NK-92 (cell line): ENCODE measurements around the gene MAP7D2.

ENCODE experiments used
- DNase-seq: peaks from one replicate; lab custom pipeline; 2025; ENCODE audit not compliant: unreplicated experiment; lab: John Stamatoyannopoulos, UW

The MAP7D2 gene

DNA sequence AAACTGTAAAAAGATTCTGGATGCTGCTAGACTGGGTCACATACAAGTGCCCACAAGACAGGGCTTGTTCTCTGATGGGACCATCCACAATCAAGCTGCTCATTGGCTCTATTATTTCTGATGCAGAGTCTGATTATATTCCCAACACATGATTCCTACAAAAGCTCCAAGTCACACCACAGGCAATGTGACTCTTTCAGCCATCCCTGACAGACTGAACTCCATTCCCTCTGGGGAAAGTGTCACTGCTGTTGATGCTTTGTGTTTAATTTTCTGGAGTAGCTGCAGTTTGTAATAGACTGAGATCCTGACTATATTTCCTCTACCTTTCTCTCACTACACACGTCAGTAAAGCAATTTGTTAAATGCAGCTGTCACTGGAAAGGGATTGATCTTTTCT, 70.5 kb downstream of the MAP7D2 start:
- DNase-seq: no peak

DNA sequence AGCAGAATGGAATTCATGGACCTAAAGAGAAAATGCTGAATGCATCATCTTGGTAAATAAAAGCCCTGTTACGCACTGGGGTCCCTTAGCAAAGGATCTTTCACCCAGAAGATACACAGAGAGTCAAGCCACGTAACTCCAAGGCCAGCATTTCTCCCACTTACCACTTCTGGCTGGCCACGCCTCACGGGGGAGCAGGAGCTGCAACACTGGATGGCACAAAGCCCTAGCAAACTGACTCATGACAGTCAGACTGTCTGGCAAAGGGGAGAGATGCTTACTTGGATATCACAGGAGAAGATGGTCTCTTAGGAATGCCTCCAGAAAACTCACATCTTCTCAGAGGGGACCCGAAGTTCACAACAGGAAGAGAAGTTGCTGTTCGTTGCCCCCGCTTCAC, 74.5 kb downstream of the MAP7D2 start:
- DNase-seq: no peak

DNA sequence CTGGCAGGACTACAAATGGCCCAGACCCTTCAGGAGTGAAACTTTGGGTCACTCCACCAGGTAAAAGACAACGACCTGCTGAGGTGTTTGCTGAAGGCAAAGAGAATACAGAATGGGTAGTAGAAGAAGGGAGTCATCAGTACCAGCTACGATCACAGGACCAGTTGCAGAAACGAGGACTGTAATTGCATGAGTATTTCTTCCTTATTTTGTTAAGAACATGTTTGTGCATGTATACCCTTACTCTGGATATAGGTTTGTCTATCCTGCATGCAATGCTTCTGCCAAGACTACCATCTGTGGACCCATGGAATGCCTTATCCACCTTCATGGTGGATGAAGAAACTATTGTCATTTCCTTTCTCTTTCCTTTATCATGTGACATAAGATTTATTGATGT, 77.7 kb downstream of the MAP7D2 start:
- no peak for DNase-seq

DNA sequence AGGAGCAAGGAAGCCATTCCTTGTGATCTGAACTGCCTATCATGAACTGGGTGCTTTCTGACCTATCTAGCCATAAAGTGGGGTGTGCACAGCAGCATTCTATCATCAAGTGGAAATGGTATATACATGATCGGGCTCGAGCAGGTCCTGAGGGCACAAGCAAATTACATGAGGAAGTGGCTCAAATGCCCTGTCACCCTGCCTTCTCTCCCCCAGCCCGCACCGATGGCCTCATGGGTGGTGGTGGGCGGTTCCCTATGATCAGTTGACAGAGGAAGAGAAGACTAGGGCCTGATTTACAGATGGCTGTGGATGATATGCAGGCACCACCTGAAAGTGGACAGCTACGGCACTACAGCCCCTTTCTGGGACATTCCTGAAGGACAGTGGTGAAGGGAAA, 79.5 kb downstream of the MAP7D2 start:
- no peak for DNase-seq

DNA sequence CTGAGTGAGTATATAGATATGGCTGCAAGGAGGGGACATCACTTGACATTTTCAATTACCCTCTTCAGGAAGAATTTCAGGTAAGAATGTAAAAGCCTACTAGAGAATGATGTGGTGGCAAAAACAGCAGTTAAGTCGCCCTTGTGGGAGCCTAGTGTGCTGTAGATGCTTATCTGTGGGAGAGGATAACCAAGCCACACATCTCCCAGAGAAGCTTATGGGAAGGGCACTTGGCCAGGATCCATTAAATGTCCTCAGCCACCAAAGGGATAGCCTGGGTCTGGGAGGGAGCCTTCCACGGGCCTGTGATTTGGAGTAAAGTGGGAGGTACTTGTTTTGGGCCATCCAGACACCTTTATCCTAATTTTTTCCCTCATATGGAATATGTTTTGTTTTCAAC, 84.5 kb downstream of the MAP7D2 start:
- DNase-seq: no peak

DNA sequence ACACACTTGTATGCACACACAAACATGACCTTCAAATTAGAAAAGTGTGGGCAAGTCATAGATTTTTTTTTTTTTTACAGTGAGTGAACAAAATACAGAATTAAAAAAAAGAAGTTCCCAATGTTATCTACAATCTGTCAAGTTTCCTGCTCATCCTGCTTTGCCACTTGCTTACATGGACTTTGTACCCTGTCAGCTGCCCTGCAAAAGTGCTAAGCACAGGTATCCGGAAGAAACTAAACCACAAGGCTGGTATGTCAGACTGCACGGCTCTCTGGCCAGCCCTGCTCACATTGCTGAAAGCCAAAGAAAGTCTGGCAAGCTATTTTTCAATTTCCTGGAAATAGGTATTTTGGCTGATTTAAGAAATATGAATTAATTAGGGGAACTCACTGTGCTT, 87.0 kb downstream of the MAP7D2 start:
- no peak for DNase-seq

DNA sequence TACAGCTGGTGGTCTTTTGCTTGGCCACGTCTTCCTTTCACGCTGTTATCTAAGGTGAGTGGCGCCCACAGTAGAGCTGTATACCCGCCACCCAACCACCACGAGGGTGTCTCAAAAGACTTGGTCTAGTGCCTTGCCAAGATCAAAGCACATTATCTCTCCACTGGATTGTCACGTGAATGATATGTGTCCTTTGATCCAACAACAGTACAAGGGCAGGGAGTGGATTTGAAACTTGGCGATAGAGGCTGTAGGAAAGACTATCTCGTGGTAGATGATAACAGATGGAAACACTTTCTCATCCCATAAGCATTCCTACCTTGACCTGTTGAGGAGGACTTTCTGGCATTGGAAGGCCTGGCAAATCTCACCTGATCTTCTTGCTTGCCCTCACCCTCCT, 88.1 kb downstream of the MAP7D2 start:
- no peak for DNase-seq

DNA sequence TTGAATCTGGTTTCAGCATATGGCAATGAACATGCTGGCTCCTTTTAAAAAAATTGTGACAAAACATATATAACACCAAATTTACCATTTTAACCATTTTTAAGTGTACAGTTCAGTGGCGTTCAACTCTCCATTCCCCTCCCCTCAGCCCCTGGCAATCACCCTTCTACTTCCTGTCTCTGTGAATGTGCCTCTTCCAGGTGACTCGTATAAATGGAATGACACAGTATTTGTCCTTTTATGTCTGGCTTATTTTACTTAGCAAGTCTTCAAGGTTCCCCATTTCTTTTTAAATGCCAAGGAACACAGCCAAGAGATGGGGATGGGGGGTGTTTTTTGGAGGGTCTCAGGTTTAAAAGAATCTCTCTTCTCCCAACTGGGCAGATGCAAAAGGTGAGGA, 90.4 kb downstream of the MAP7D2 start:
- DNase-seq: no peak

DNA sequence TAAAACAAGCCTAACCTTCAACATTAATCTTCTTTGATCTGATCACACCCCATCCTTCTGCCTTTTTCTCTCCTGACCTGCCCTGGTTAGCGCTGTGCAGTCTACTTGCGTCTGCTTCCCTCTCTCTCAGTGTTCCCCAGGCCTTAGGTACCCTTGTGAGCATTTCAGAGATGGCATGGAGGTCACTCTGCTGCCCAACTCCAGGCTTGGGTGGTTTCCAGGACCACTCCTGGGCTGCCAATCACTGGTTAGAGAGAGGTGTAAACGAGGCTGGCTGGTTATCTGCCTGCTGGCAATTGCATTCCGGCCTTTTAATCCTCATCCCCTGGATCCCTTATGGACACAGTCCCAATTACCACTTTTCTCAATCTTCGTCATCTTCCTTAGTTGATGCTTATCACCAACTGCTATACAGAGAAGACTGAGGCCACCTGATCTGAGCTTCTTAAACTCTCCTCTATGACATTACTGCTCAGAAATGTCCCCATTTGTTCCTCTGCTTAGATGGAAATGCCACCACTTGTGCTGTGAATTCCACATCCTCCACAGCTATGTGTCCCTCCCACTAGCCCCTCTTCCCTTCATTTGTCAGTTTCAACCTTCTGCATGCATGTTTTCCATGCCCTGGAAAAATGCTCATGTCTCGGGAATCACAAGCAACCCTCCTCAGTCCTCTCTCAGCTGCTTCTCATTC, 96.9 kb downstream of the MAP7D2 start:
- no peak for DNase-seq

DNA sequence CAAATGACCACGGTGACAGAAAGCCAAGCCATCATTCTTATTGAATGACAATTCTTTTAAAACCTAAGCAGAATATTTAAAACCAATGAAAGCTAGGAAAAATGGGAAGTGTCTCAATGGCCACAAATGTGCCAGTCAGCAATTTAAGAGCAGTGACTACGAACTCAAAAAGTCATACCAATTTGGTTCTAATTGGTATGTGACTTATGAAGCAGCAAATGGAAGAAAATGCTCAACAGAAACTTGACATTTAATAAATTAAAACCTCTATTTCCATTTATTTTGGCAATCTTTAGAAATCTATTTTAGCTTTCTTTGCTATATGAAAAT, 100.1 kb downstream of the MAP7D2 start:
- no peak for DNase-seq

DNA sequence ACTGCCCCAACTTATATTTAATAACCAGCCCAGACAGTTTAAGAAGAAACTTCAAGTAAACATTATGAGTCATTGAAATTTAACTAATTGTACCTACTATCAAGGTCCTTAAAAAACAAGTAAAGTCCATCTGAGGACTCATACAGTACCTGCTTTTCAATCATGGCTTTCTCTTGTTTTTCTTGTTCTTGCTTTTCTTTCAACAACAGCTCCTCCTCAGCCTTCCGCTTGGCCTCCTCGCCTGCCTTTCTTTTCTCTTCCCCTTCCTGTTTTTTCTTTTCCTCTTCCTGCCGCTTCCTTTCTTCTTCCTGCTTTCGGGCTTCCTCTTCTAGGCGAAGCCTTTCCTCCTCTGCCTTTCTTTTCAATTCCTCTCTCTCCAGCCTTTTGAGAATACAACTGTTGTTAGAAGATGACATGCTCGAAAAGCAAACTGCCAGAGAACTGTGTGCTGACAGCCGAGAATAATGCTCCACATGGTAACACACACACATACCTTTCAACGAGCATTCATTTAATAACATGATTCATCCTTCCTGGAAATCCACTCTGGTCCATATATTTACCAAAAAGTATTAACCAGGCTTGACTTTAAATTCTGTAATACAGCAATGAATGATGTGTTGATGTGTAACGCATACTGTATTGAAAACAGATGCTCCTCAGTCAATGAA, 100.6 kb downstream of the MAP7D2 start:
- no peak for DNase-seq

DNA sequence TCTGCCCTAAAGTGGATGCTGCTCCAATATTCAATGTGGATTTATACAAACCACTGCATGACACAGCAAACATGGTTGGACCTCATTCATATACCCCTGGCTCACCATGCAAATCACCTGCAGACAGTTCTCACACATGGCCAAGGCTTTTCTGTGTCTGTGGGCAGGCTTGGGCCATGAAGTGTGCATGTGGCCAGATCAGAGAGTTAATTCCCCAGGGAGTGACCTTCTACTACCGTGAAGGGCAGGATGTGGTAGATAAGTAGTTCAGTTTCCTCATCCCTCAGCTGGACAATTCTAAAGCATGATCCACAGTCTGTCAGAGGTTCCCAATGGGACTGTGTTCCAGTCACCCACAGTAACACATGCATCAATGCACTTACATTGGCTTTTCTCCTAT, 101.3 kb downstream of the MAP7D2 start:
- no peak for DNase-seq

DNA sequence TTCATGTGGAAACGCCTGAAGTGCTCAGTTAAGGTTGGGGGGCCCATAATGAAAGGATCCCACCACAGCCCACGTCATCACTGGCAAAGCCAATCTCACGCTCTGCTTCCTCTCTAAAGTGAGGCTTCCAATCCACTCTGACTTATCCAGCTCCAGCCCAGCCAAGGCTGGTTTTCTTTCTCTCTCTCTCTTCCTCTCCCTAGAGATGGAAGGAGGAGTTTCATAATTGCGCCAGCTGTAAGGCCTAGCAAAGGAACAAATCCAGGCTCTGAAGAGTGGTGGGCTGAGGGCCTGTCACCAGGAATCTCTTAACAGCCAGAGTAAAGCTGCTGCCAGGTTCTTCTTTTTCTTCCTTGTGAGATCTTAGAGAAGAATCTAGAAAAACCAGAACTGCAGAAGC, 105.1 kb downstream of the MAP7D2 start:
- no peak for DNase-seq

DNA sequence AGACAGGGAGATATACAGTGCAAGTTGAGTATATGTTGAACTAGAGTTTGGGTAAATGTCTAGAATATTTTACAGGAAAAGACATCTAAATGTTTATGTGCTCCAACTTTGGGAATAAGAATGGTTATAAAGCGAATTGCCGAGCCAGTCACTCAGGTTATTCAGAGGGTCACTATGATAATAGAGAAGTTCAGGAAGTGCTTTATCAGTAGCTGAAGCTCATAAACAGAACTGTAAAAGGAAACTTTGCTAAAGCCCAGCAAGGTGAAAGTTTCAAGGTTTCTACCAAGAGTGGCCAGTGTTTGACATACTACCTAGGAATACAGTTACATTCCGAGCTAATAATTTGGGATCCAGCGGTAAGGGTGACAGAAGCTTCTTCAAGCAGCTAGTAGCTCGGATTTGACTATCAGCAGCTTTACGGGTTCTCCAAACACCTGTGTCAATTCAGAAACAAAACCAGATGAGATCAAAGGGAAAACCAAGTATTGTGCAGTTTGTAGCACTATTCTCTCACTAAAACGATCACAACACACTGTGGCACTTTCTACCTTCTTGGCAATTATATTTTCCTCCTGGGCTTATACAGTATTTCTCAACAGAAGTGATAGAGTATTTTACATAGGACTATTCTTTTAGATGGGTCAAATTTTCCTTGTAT, 108.6 kb downstream of the MAP7D2 start:
- DNase-seq: no peak

DNA sequence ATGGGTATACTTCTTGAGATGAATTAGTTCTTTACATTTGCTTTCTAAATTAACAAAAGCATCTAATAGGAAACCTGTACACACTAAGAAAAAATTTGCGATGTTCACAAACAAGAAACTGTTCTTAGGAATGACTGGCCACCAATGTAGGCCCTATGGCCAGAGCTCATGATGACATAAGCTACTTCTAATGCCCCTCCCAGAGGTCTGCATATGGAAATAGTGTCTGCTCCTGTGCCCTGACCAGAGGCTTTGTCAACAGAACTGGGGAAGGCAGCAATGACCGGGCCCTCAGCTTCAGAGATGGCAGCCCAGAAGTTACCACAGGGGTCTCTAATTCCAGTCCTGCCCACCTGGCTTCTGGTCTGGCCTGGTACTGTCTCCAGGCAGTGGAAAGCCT, 110.8 kb downstream of the MAP7D2 start:
- no peak for DNase-seq

DNA sequence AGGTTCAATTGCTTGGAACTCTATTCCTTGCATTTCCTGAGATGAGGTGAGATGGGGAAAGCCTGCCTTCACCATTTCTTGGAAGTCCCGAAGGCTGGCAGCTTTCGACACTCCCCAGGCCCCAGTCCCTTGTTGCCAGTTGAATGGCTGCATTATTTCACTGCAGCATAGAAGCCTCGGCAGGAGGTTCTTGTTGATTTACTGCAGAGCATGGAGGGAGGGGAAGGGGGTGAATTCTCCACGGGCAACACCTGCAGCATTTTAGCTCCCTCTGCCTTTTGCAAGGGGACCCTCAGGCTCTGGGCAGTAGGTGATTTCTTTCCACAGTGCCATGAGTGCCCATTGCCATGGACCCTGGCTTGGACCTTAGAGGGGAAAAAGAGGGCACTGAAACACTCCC, 115.1 kb downstream of the MAP7D2 start:
- DNase-seq: no peak

DNA sequence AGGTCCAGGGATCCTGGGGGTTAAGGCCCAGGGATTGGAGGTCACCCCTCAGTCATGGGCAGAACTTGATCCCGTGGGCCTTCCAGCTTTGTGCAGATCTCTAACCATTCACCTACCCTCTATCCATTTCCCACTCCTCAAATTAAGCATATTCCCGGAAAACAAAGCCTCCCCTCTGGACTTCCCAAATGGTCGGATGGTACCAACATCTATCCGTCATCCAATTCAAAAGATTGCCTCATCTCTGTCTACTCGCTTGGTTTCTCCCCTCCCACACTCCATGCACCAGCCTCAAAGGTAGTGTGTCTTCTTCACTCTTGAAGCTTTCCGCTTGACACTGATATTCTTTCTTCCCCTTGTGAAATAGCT, 125.4 kb downstream of the MAP7D2 start:
- no peak for DNase-seq

DNA sequence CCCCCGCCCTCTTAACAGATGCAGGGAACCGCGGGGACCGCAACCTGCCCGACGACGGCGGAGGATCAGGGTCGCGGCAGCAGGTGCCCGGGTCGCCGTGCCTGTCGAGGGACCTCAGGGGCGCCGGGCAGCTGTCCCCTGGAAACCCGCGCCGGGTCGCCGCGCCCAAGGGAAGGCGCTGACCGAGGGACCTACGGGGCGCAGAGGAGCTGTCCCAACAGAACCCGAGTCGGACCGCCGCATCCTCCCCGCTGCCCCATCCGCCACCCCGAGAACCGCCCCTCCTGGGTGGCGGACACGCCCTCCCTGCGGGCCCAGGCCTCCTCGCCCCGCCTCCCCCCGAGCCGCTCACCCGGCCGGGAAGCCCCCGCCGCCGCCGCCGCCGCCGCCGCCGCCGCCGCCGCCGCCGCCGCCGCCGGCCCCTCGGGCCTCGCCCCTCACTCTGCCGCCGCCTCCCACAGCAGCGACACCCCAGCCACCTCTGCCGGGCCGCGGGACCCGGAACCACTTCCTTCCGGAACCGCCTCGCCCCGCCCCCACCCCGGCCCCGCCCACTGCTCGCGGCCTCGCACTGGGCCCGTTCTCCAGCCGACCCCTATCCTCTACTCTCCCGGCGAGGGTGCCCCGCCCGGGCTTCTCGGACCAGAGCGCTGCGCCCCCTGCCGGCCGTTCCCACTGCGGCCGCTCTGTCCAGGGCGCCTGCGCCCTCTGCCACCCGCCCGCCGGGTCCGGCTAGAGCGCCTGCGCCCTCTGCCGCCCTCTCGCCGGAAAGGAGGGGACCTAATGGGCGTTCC, 126.0 kb downstream of the MAP7D2 start, which contains the start of gene BCLAF3:
Gene BCLAF3, minus strand, starts transcription at position 506 of the 794 bp plus-strand sequence. CDS start 20,797 bp downstream, outside the sequence.
- peak; percentile 15 for DNase-seq

DNA sequence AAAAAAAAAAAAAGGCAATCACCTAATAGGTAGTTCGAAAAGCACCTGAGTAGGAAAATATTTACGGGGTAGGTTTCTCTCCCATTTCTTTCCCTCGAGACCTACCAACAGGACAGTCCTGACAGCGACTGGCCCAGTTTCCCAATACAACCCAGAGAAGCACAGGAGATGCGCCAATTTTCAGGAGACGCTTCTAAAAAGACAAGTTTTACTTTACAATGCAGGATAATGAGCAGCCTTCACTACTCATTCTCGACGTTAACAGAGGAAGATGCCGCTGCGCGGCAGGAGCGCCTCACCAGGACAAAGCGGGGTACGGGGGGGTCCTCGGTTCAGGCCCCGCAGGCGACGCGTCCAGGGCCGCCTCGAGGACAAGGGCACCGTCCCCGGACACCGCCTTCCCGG, 126.6 kb downstream of the MAP7D2 start:
- DNase-seq: no peak

DNA sequence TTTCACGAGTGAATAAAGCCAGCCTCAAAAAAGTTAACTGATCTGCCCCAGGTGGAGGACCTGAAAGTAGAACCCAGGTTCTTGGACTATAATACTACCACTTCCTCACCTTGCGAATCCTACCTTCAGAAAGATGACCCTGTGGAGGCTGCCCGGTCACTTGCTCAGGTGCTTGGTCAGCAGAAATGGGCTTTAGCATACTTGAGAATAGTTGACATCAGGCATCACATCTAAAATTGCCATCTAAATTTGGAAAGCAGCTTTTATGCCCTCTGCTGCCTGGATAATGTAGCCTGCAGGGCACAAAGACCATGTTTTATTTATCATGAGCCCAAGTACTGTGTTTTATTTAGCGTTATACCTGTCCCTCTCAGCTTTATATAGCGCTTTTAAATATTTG, 128.9 kb downstream of the MAP7D2 start:
- DNase-seq: no peak

DNA sequence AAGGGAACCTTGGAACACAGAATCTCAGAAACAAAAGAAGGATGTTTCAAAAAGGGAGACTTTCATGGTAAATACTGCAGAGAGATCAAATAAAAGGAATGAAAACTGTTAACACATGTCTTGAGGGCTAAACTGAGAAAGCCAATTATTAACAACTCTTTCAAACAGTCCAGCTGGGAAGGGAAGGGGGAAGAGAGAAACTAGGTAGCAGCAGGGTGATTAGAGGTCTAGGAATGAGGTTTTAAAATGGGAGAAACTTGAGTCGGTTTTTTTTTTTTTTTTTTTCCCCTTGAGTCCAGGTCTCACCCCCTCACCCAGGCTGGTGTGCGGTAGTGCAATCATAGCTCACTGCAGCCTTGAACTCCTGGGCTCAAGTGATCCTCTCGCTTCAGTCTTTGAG, 130.2 kb downstream of the MAP7D2 start:
- no peak for DNase-seq

DNA sequence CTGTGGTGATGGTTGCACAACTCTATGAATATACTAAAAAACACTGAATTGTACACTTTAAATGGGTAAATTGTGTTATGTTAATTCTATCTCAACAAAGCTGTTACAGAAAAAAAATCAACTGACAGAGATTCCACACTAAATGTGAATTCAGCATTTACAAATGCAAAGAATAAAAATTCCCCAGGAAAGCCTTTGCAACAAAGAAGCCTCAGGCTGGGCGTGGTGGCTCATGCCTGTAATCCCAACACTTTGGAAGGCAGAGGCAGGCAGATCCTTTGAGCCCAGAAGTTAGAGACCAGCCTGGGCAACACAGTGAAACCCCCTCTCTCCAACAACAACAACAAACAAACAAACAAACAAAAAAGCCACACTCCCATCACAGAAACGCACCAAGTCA, 134.8 kb downstream of the MAP7D2 start:
- no peak for DNase-seq
